ENCODE results near the gene TMEM132C.

- TF ChIP-seq POLR2A (IDR thresholded peaks at IDR 0.05; ENCODE audit: low read depth, low read length): no peak
- no peak for TF ChIP-seq TAF1 (IDR thresholded peaks at IDR 0.05; ENCODE audit: borderline replicate concordance, low read depth, low read length)
Measured at GRCh38 chr12:128643155-128643554, 376.2 kb downstream of the TMEM132C start.
